SK-N-SH (cell line): ENCODE measurements around the gene SH3D21. TPM values are rescaled to one million over a fixed set of nuclear protein-coding genes. Genes with fewer than 3 reads are reported as not detected.

Source experiments
- CTCF ChIA-PET: fragments of 300-600, 350-600 bp; formaldehyde crosslinking; extraction: SDS; loops from one replicate; lab custom pipeline; 2021; lab: Yijun Ruan, JAX
- POLR2A ChIA-PET: fragments of 350-600 bp; sonication (Branson Sonifier 250); formaldehyde crosslinking; extraction: SDS; loops from one replicate; lab custom pipeline; 2020; ENCODE audit warnings: antibody characterized with exemption, inconsistent platforms; lab: Yijun Ruan, JAX
- DNase-seq: peaks from one replicate; pipeline ENCODE4 v3.0.0; 2012
- H2AFZ ChIP-seq: fragments of 200-600 bp; sonication (generic); 2 replicates; pipeline ENCODE4 v1.8.1; 2016; ENCODE audit warnings: antibody characterized with exemption, mild to moderate bottlenecking, low read depth
- H3F3A ChIP-seq: fragments of 200-600 bp; sonication (generic); replicated peaks from 2 replicates; pipeline ENCODE3; 2016; ENCODE audit warnings: antibody characterized with exemption, mild to moderate bottlenecking; ENCODE audit not compliant: insufficient read depth
- H3K27ac ChIP-seq, 2 experiments: fragments of 200-500 bp in 1 of 2; fragments of 200-600 bp in 1 of 2; sonication (Bioruptor generic) in 1 of 2; sonication (generic), shearing (Covaris generic) in 1 of 2; 2 replicates each; pipeline versions ENCODE4 v1.5.1 to v1.6.1; 2014 to 2016; ENCODE audit warnings: low read depth in 2 of 2, inconsistent platforms in 1 of 2, low read length in 1 of 2, mild to moderate bottlenecking in 1 of 2, mixed read lengths in 1 of 2
- H3K27me3 ChIP-seq: fragments of 200-600 bp; sonication (generic), shearing (Covaris generic); 2 replicates; pipeline ENCODE4 v1.6.1; 2016; ENCODE audit warnings: mixed run types; ENCODE audit not compliant: insufficient read depth
- H3K36me3 ChIP-seq, 2 experiments: fragments of 200-500 bp in 1 of 2; fragments of 200-600 bp in 1 of 2; sonication (Bioruptor generic) in 1 of 2; sonication (generic) in 1 of 2; replicated peaks in 1 of 2; 2 replicates each; pipeline versions ENCODE3 to v1.5.1; 2014 to 2016; ENCODE audit warnings: low read length in 1 of 2, mild to moderate bottlenecking in 1 of 2; ENCODE audit not compliant: insufficient read depth in 2 of 2, control insufficient read depth in 1 of 2
- H3K4me1 ChIP-seq, 2 experiments: fragments of 200-500 bp in 1 of 2; fragments of 200-600 bp in 1 of 2; sonication (Bioruptor generic) in 1 of 2; sonication (generic), shearing (Covaris generic) in 1 of 2; 2 replicates each; pipeline versions ENCODE4 v1.5.1 to v1.6.1; 2014 to 2016; ENCODE audit warnings: low read depth in 1 of 2, low read length in 1 of 2, mixed run types in 1 of 2; ENCODE audit not compliant: insufficient read depth in 2 of 2, control insufficient read depth in 1 of 2
- H3K4me2 ChIP-seq: fragments of 200-600 bp; sonication (generic), shearing (Covaris generic); 2 replicates; pipeline ENCODE4 v1.6.1; 2017; ENCODE audit warnings: mixed run types
- H3K4me3 ChIP-seq, 2 experiments: fragments of 200-500 bp in 1 of 2; fragments of 200-600 bp in 1 of 2; sonication (Bioruptor generic) in 1 of 2; sonication (generic), shearing (Covaris generic) in 1 of 2; 2 replicates each; pipeline versions ENCODE4 v1.5.1 to v1.8.1; 2014 to 2016; ENCODE audit warnings: low read depth in 2 of 2, inconsistent platforms in 1 of 2, low read length in 1 of 2, mild to moderate bottlenecking in 1 of 2, mixed read lengths in 1 of 2, moderate library complexity in 1 of 2
- H3K79me2 ChIP-seq: fragments of 200-600 bp; sonication (generic); 2 replicates; pipeline ENCODE4 v1.8.1; 2017; ENCODE audit warnings: mild to moderate bottlenecking; ENCODE audit not compliant: insufficient read depth
- H3K9ac ChIP-seq: fragments of 200-600 bp; sonication (generic); 2 replicates; pipeline ENCODE4 v1.6.1; 2017; ENCODE audit warnings: mixed run types
- H3K9me2 ChIP-seq: fragments of 200-600 bp; sonication (generic); 2 replicates; pipeline ENCODE4 v1.6.1; 2017; ENCODE audit warnings: mixed run types
- H3K9me3 ChIP-seq: fragments of 200-600 bp; sonication (generic); 2 replicates; pipeline ENCODE4 v1.6.1; 2017; ENCODE audit warnings: mixed run types, mild to moderate bottlenecking, moderate library complexity
- H4K20me1 ChIP-seq: fragments of 200-600 bp; sonication (generic); 2 replicates; pipeline ENCODE4 v1.6.1; 2017; ENCODE audit warnings: mild to moderate bottlenecking, mixed run types; ENCODE audit not compliant: insufficient read depth
- CHD2 ChIP-seq: fragments of 150-350 bp; IDR thresholded peaks from 2 replicates; pipeline ENCODE4 v1.6.1; 2018; ENCODE audit warnings: low read length; ENCODE audit not compliant: partially characterized antibody
- ELF1 ChIP-seq: IDR thresholded peaks from 2 replicates; pipeline ENCODE4 v1.4.0; 2012
- EZH2phosphoT487 ChIP-seq: fragments of 200-600 bp; sonication (generic); IDR thresholded peaks from 2 replicates; pipeline ENCODE4 v1.6.1; 2017; ENCODE audit warnings: low read depth, mixed run types, mild to moderate bottlenecking, antibody characterized with exemption, moderate library complexity, borderline replicate concordance
- FOSL2 ChIP-seq: IDR thresholded peaks from 2 replicates; pipeline ENCODE4 v1.4.0; 2012; ENCODE audit warnings: low read depth, mild to moderate bottlenecking, moderate library complexity, borderline replicate concordance
- FOXM1 ChIP-seq: IDR thresholded peaks from 2 replicates; pipeline ENCODE4 v1.4.0; 2012; ENCODE audit warnings: low read depth, mild to moderate bottlenecking
- GABPA ChIP-seq: IDR thresholded peaks from 2 replicates; pipeline ENCODE4 v1.4.0; 2012; ENCODE audit warnings: low read depth, mild to moderate bottlenecking
- GATA2 ChIP-seq: sonication (generic); formaldehyde crosslinking; IDR thresholded peaks from 2 replicates; pipeline ENCODE4 v1.5.0; 2020; ENCODE audit warnings: mild to moderate bottlenecking, missing genetic modification reagents
- MEF2A ChIP-seq: IDR thresholded peaks from 2 replicates; pipeline ENCODE4 v1.4.0; 2012; ENCODE audit warnings: low read depth, borderline replicate concordance
- MXI1 ChIP-seq: IDR thresholded peaks from 2 replicates; pipeline ENCODE4 v1.6.1; 2012; ENCODE audit warnings: mild to moderate bottlenecking, low read depth, low read length, improper control_type of control experiment
- NFIC ChIP-seq: IDR thresholded peaks from 2 replicates; pipeline ENCODE4 v1.4.0; 2012; ENCODE audit warnings: borderline replicate concordance
- NRF1 ChIP-seq: IDR thresholded peaks from 2 replicates; pipeline ENCODE4 v1.6.1; 2012; ENCODE audit warnings: low read depth, mild to moderate bottlenecking, low read length
- POLR2AphosphoS5 ChIP-seq: IDR thresholded peaks from 2 replicates; pipeline ENCODE4 v1.6.1; 2012; ENCODE audit warnings: low read depth, low read length
- RFX5 ChIP-seq: IDR thresholded peaks from 2 replicates; pipeline ENCODE4 v1.6.1; 2012; ENCODE audit warnings: mild to moderate bottlenecking, improper control_type of control experiment, low read length
- SMC3 ChIP-seq: IDR thresholded peaks from 2 replicates; pipeline ENCODE4 v1.6.1; 2012; ENCODE audit warnings: low read depth, low read length, improper control_type of control experiment
- TAF1 ChIP-seq: IDR thresholded peaks from 2 replicates; pipeline ENCODE4 v1.6.1; 2012; ENCODE audit warnings: low read depth, mild to moderate bottlenecking, low read length, moderate library complexity, borderline replicate concordance
- TCF12 ChIP-seq: IDR thresholded peaks from 2 replicates; pipeline ENCODE4 v1.4.0; 2012
- TEAD4 ChIP-seq: IDR thresholded peaks from 2 replicates; pipeline ENCODE4 v1.4.0; 2012; ENCODE audit warnings: mild to moderate bottlenecking, borderline replicate concordance; ENCODE audit not compliant: insufficient read depth
- YY1 ChIP-seq: IDR thresholded peaks from 2 replicates; pipeline ENCODE4 v1.4.0; 2012; ENCODE audit warnings: low read depth, mild to moderate bottlenecking
- WGBS: methylation state at CpG from one replicate; pipeline ENCODE4 v1.1.6; 2017; ENCODE audit warnings: low lambda C conversion rate; 5-methylcytosine and 5-hydroxymethylcytosine counted together
- polyA plus RNA-seq, 3 experiments: library from polyadenylated mRNA; depleted of rRNA; stranded (reverse); fragments of >200 nt; gene quantifications; 2 replicates each; pipeline ENCODE4 v1.2.3, GENCODE V29; 2012
- TF ChIP-seq, protein P1 (sequence below): IDR thresholded peaks from 2 replicates; pipeline ENCODE4 v1.4.0; 2012; ENCODE audit warnings: low read depth, borderline replicate concordance
- TF ChIP-seq, protein P2 (sequence below): fragments of 150-350 bp; IDR thresholded peaks from 2 replicates; pipeline ENCODE4 v1.6.1; 2017; ENCODE audit warnings: antibody characterized with exemption, low read length, low read depth, borderline replicate concordance
- TF ChIP-seq, protein P3 (sequence below): IDR thresholded peaks from 2 replicates; pipeline ENCODE4 v1.4.0; 2012; ENCODE audit warnings: low read depth
- TF ChIP-seq, protein P4 (sequence below): IDR thresholded peaks from 2 replicates; pipeline ENCODE4; 2012
- TF ChIP-seq, protein P5 (sequence below): IDR thresholded peaks from 2 replicates; pipeline ENCODE4 v1.6.1; 2012; ENCODE audit warnings: mild to moderate bottlenecking, low read depth, low read length, moderate library complexity

The SH3D21 gene
- polyA plus RNA-seq, 1 of the 3 experiments (the other 2 are of a cell fraction), result 1.6 TPM

DNA sequence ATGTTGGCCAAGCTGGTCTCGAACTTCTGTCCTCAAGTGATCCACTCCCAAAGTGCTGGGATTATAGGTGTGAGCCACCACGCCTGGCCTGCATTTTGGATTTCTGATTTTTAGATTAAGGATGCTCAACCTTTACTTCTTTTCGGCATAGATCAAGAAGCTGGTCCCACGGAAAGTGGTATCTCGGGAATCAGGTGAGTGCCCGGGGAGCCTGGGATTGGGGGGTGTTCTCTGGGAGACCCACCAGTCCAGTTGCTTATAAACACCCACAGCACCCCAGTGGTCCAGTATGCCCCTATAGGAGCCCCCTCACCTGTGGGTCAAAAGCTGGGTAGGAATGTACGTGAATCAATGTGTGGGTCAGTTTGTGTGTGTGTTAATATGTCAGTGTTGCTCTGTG, 3.2 kb downstream of the SH3D21 start:
- H3K4me2 ChIP-seq, result no peak overlapping the region
- no peak overlapping the region for H3K27ac ChIP-seq
- H3K4me1 ChIP-seq, result peaks cover 0 to 12% of the 10 kb centered on the region in 2 experiments; a peak in 2 of 4 replicates
- no peak overlapping the region for H3K4me3 ChIP-seq
- no peaks in the 10 kb centered on the region for H3K9me3 ChIP-seq
- no peak for TF ChIP-seq TAF1
- TF ChIP-seq MXI1, result no peak
- TF ChIP-seq, protein P1, sequence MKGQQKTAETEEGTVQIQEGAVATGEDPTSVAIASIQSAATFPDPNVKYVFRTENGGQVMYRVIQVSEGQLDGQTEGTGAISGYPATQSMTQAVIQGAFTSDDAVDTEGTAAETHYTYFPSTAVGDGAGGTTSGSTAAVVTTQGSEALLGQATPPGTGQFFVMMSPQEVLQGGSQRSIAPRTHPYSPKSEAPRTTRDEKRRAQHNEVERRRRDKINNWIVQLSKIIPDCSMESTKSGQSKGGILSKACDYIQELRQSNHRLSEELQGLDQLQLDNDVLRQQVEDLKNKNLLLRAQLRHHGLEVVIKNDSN, result no peak
- TF ChIP-seq ELF1, result no peak
- no peak for TF ChIP-seq GABPA
- no peak for TF ChIP-seq EZH2phosphoT487
- TF ChIP-seq NFIC, result no peak
- TF ChIP-seq NRF1, result no peak
- TF ChIP-seq, protein P2, sequence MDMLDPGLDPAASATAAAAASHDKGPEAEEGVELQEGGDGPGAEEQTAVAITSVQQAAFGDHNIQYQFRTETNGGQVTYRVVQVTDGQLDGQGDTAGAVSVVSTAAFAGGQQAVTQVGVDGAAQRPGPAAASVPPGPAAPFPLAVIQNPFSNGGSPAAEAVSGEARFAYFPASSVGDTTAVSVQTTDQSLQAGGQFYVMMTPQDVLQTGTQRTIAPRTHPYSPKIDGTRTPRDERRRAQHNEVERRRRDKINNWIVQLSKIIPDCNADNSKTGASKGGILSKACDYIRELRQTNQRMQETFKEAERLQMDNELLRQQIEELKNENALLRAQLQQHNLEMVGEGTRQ, result no peak
- no peak for TF ChIP-seq TCF12
- TF ChIP-seq, protein P3, sequence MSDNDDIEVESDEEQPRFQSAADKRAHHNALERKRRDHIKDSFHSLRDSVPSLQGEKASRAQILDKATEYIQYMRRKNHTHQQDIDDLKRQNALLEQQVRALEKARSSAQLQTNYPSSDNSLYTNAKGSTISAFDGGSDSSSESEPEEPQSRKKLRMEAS, result no peak
- TF ChIP-seq MEF2A, result no peak
- TF ChIP-seq YY1, result no peak
- H3K36me3 ChIP-seq, result peaks cover 6 to 50% of the 10 kb centered on the region in 2 experiments
- H3K9ac ChIP-seq, result no peak overlapping the region
- no peaks in the 10 kb centered on the region for H3K9me2 ChIP-seq
- H2AFZ ChIP-seq, result no peak overlapping the region
- ChIA-PET POLR2A (no interaction called here), CTCF (interaction anchor here (1.0 to 2.5 kb wide), 3 partner anchors 10 to 160 kb away, joined by 3 to 8 read pairs (median 4); partner anchors contain the start of gene TRAPPC3)
- 94% methylated on average over 7 of the region's 7 CpGs for WGBS
- DNase-seq, result no peak
- H3K27me3 ChIP-seq, result no peaks in the 10 kb centered on the region
- no peaks in the 10 kb centered on the region for H4K20me1 ChIP-seq
- peaks cover 19% of the 10 kb centered on the region for H3F3A ChIP-seq
- H3K79me2 ChIP-seq, result no peaks in the 10 kb centered on the region

DNA sequence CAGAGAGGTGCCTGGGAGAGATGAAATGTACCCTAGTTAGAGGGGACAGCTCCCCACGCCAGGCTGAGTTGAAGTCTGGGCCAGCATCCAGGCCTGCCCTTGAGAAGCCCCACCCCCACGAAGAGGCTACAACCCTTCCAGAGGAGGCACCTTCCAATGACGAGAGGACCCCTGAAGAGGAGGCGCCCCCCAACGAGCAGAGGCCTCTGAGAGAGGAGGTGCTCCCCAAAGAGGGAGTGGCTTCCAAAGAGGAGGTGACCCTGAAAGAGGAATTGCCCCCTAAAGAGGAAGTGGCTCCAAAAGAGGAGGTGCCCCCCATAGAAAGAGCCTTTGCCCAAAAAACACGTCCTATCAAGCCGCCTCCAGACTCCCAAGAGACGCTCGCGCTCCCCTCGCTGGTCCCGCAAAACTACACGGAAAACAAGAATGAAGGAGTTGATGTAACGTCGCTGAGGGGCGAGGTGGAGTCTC, 14.2 kb downstream of the SH3D21 start:
- POLR2A ChIA-PET, result no interaction called here
- Histone ChIP-seq H3K27ac (no peak overlapping the region), H3K79me2 (peaks cover 18% of the 10 kb centered on the region; the same call in 1 of the 2 replicates), H3K9me3 (no peaks in the 10 kb centered on the region), H3K9me2 (no peaks in the 10 kb centered on the region), H3K27me3 (no peaks in the 10 kb centered on the region), H3K4me1 (peaks cover 9 to 24% of the 10 kb centered on the region in 2 experiments; a peak in 1 of 4 replicates), H3K36me3 (peaks cover 0 to 6% of the 10 kb centered on the region in 2 experiments), H3K4me2 (no peak overlapping the region), H3K9ac (no peak overlapping the region), H3F3A (peaks cover 12% of the 10 kb centered on the region), H3K4me3 (no peak overlapping the region), H4K20me1 (0 out of 2 replicates have a peak, but pooled peaks cover 3% of the 10 kb centered on the region), H2AFZ (no peak overlapping the region)
- WGBS, result 97% methylated on average over 15 of the region's 16 CpGs
- no peak for DNase-seq
- CTCF ChIA-PET, result interaction anchor here (0.6 to 2.5 kb wide), 2 partner anchors 11 to 61 kb away, joined by 3 to 8 read pairs; no protein-coding TSS in a partner anchor
- TF ChIP-seq FOXM1 (no peak), GATA2 (no peak), POLR2AphosphoS5 (no peak), EZH2phosphoT487 (no peak), MEF2A (no peak), FOSL2 (no peak), SMC3 (no peak), RFX5 (no peak), GABPA (no peak), TEAD4 (no peak), CHD2 (no peak), MXI1 (no peak), YY1 (no peak)
- TF ChIP-seq, protein P4, sequence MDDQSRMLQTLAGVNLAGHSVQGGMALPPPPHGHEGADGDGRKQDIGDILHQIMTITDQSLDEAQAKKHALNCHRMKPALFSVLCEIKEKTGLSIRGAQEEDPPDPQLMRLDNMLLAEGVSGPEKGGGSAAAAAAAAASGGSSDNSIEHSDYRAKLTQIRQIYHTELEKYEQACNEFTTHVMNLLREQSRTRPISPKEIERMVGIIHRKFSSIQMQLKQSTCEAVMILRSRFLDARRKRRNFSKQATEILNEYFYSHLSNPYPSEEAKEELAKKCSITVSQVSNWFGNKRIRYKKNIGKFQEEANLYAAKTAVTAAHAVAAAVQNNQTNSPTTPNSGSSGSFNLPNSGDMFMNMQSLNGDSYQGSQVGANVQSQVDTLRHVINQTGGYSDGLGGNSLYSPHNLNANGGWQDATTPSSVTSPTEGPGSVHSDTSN, result no peak
- TF ChIP-seq, protein P5, sequence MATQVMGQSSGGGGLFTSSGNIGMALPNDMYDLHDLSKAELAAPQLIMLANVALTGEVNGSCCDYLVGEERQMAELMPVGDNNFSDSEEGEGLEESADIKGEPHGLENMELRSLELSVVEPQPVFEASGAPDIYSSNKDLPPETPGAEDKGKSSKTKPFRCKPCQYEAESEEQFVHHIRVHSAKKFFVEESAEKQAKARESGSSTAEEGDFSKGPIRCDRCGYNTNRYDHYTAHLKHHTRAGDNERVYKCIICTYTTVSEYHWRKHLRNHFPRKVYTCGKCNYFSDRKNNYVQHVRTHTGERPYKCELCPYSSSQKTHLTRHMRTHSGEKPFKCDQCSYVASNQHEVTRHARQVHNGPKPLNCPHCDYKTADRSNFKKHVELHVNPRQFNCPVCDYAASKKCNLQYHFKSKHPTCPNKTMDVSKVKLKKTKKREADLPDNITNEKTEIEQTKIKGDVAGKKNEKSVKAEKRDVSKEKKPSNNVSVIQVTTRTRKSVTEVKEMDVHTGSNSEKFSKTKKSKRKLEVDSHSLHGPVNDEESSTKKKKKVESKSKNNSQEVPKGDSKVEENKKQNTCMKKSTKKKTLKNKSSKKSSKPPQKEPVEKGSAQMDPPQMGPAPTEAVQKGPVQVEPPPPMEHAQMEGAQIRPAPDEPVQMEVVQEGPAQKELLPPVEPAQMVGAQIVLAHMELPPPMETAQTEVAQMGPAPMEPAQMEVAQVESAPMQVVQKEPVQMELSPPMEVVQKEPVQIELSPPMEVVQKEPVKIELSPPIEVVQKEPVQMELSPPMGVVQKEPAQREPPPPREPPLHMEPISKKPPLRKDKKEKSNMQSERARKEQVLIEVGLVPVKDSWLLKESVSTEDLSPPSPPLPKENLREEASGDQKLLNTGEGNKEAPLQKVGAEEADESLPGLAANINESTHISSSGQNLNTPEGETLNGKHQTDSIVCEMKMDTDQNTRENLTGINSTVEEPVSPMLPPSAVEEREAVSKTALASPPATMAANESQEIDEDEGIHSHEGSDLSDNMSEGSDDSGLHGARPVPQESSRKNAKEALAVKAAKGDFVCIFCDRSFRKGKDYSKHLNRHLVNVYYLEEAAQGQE, result no peak
